D341Med (cell line): ENCODE data around the gene DBNL.

Experiments
- DNase-seq: peaks from one replicate; pipeline ENCODE4 v3.0.0; 2012; ENCODE audit warnings: low spot score

The DBNL gene

GRCh38 chr7:44043902-44044301 is 600 bp upstream of the DBNL start:
- no peak for DNase-seq

DNA sequence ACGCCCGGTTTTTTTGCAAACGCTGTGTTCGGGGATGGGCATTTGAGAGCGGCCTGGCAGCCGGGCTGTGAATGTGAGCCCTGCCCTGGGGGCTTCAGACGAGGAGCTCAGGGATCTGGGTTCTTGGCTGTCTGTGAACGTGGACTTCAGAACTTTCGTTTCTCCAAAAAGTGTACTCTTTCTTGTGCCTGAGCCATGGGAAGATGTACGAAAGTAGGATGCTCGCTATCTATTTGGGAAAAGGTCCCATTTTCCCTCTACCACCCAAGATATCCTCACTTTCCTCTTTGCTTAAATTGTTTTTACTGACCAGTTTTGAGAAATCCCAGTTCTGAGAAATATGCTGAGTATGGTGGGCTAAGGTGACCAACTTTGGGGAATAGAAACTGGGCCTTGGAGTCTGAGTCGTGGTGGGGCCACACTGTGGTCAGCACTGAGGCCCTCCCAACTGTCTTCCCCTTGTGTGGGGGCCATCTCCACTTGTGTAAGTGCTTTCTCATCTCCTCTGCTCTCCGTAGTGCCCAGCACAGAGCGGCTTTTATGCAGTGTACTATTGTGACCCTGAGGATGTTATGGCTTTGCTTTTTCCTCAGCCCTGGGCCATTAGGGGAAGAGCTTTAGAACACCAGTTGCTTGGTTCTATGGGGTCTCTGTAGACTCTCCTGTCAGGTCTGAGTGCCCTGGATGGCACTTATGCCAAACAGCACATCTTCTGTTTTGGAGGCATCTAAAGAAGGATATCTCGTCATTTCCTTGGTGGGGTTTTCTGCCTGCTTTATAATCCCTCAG is 918 bp downstream of the DBNL start:
- DNase-seq, result no peak

GRCh38 chr7:44046321-44047061 is 2.0 kb downstream of the DBNL start:
- DNase-seq, result no peak

GRCh38 chr7:44048031-44048795 is 3.7 kb downstream of the DBNL start:
- no peak for DNase-seq

GRCh38 chr7:44050121-44050914 is 5.8 kb downstream of the DBNL start:
- no peak for DNase-seq

GRCh38 chr7:44050915-44051560 is 6.5 kb downstream of the DBNL start:
- no peak for DNase-seq

GRCh38 chr7:44051611-44052220 is 7.2 kb downstream of the DBNL start:
- DNase-seq, result no peak

GRCh38 chr7:44052771-44053365 is 8.4 kb downstream of the DBNL start:
- peak; percentile 14 for DNase-seq

GRCh38 chr7:44056681-44057080 is 12.2 kb downstream of the DBNL start:
- no peak for DNase-seq

- DNase-seq, result no peak
Observed at GRCh38 chr7:44057181-44057848, 12.8 kb downstream of the DBNL start.

- no peak for DNase-seq
Observed at GRCh38 chr7:44057849-44058758, 13.6 kb downstream of the DBNL start.

DNA sequence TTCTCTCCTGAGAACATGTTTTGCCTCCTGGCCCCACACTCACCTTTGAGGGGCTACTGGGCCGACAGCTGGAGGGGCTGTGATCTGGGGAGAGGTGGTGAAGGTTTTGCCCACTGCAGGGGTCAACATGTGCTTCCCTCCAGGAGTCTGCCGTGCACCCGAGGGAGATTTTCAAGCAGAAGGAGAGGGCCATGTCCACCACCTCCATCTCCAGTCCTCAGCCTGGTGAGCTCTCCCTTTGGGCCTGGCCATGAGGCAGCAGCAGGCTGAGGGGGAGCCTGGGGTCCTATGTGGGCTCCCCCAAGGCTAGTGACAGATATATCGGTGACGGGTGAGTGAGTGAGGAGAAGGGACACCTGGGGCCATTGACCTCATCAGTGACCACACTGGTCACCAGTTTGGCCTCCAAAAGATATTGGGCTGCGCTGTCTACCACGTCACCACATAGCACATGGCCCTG is 14.3 kb downstream of the DBNL start:
- no peak for DNase-seq

- no peak for DNase-seq
Observed at GRCh38 chr7:44059219-44060090, 15.0 kb downstream of the DBNL start.

DNA sequence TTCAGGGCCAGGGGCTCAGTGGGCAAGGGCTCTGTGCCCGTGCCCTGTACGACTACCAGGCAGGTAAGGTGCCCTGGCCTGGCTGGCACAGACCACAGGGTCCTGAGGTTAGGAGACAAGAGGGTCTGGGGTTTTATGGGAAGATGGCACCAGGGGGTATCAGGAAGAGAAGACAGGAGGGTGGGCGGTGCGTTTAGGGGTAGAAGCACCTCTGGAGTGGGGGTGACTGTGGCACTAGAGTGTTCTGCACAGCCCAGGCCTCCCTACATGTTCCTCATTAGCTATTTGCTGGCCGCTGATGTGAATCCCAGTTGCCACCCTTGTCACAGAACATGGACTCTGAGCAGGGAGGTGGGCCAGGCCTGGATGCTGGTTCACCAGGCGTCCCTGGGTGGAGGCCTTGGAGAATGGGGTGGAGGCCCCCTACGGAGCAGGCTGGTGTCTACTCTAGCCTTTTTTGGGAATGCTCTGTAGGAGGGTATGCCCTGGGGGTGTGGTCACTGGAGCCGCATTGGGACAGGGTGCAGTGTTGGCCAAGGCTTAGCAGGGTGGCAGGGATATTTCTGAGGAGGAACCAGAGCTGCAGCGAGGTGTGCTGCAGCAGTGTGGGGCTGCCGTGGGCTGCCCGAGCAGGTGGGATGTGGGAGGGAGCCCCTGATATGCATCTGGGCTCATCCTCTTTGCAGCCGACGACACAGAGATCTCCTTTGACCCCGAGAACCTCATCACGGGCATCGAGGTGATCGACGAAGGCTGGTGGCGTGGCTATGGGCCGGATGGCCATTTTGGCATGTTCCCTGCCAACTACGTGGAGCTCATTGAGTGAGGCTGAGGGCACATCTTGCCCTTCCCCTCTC is 15.8 kb downstream of the DBNL start:
- DNase-seq, result no peak

- DNase-seq, result no peak
Observed at GRCh38 chr7:44060948-44061644, 16.6 kb downstream of the DBNL start.

GRCh38 chr7:44061645-44062179 is 17.2 kb downstream of the DBNL start:
- no peak for DNase-seq
